ENCODE data around the gene SLC35D3.

- TF ChIP-seq CTCF (IDR thresholded peaks at IDR 0.05) (no peak), POLR2A (IDR thresholded peaks at IDR 0.05) (no peak)
Measured at GRCh38 chr6:136927292-136927691, 5.2 kb downstream of the SLC35D3 start.
